Placental pericyte (primary cell): ENCODE data around the gene FBXO48. TPM values are rescaled to one million over a fixed set of nuclear protein-coding genes. Genes with fewer than 3 reads are reported as not detected.

Experiments
- total RNA-seq: library from RNA; depleted of rRNA; stranded (reverse); fragments of >200 nt; gene quantifications from 2 replicates; pipeline ENCODE4 v1.2.3, GENCODE V29; 2012

The FBXO48 gene
- total RNA-seq, result 0.44 and 1.4 TPM in 2 replicates

GRCh38 chr2:68467077-68467960, at the start of gene FBXO48, which contains the start of gene APLF:
TSS of gene FBXO48 (minus strand) at chr2:68467294. CDS start at chr2:68465145, 2,149 bp downstream.
TSS of gene APLF (plus strand) at chr2:68467585. CDS start at chr2:68467732, 147 bp downstream.

Other genes starting within 250 kb of the FBXO48 start
- gene PPP3R1, start 214.8 kb downstream of the FBXO48 start, total RNA-seq, result 38.7 and 41.8 TPM in 2 replicates
- 39.5 and 42.2 TPM in 2 replicates for gene CNRIP1, start 147.3 kb downstream of the FBXO48 start, total RNA-seq
- gene PLEK, start 102.0 kb downstream of the FBXO48 start, total RNA-seq, result 1.3 TPM in 1 of 2 replicates, not detected in the other
- gene APLF, start 291 bp upstream of the FBXO48 start, total RNA-seq, result 6.8 and 6.9 TPM in 2 replicates
- not detected in 2 replicates for gene PROKR1, start 176.3 kb upstream of the FBXO48 start, total RNA-seq